Measurements from ENCODE around the gene ITPK1. TPM values are rescaled to one million over a fixed set of nuclear protein-coding genes. Genes with fewer than 3 reads are reported as not detected.

The ITPK1 gene
- total RNA-seq, 2 experiments from 2014 or later = 63.7 to 71.0 TPM

DNA sequence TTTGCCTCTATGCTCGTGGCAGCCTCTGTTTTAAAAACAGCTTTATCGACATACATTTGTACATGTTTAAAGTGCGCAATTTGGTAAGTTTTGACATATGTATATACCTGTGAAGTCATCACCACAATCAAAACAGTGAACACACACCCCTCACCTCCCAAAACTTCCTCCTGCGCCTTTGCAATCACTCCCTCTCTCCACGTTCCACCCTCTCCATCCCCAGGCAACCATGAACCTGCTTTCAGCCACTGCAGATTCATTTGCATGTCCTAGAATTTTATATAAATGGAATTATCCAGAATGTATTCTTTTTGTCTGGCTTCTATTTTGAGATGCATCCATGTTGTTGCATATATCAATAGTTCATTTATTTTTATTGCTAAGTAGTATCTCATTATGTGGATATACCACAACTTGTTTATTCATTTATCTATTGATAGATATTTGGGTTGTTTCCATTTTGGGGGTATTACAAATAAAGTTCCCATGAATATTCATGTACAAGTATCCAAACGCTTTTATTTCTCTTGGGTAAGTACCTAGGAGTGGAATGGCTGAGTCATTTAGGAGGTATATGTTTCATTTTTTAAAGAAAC, 208.3 kb downstream of the ITPK1 start:
- peaks cover 14% of the 10 kb centered on the region for H3K4me1 Mint-ChIP-seq
- no peaks in the 10 kb centered on the region for H3K9me3 Mint-ChIP-seq
- no peaks in the 10 kb centered on the region for H3K36me3 Mint-ChIP-seq (ENCODE audit: low read depth)
- no peak overlapping the region for H3K4me3 Mint-ChIP-seq
- H3K27ac Mint-ChIP-seq = no peak overlapping the region
- ChIA-PET CTCF (no interaction called here), POLR2A (no interaction called here)
- no peak for DNase-seq
- peaks cover 11% of the 10 kb centered on the region for H3K27me3 Mint-ChIP-seq

GRCh38 chr14:92906823-92907222, 208.9 kb downstream of the ITPK1 start:
- peaks cover 15% of the 10 kb centered on the region for H3K27me3 Mint-ChIP-seq
- no peak overlapping the region for H3K4me3 Mint-ChIP-seq
- DNase-seq = no peak
- no peaks in the 10 kb centered on the region for H3K9me3 Mint-ChIP-seq
- no peaks in the 10 kb centered on the region for H3K36me3 Mint-ChIP-seq (ENCODE audit: low read depth)
- ChIA-PET POLR2A (no interaction called here), CTCF (no interaction called here)
- no peak overlapping the region for H3K27ac Mint-ChIP-seq
- peaks cover 16% of the 10 kb centered on the region for H3K4me1 Mint-ChIP-seq

GRCh38 chr14:92906420-92906819, 209.3 kb downstream of the ITPK1 start:
- Mint-ChIP-seq H3K27ac (no peak overlapping the region), H3K4me1 (peaks cover 16% of the 10 kb centered on the region), H3K36me3 (ENCODE audit: low read depth) (no peaks in the 10 kb centered on the region), H3K9me3 (no peaks in the 10 kb centered on the region), H3K27me3 (peaks cover 15% of the 10 kb centered on the region), H3K4me3 (no peak overlapping the region)
- CTCF ChIA-PET = no interaction called here
- POLR2A ChIA-PET = no interaction called here
- DNase-seq = no peak

DNA sequence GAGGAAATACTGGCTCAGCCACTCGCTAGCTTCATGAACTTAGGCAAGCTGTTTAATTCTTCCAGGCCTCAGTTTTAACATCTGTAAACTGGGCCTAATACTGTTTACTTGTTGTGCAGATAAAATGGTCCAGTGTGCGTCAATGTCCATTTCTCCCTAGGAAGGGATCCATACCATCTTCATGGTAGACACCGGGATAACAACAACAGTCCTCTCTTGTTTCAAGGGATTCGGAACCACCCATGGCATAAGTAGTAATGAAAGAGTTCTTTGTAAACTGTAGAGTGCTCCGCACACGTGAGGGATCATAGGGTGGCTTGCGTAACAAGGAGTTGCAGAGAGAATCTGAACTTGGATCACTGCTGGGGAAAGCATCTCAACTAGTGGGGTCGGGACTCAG, 210.1 kb downstream of the ITPK1 start:
- POLR2A ChIA-PET = no interaction called here
- CTCF ChIA-PET = no interaction called here
- no peak overlapping the region for H3K27ac Mint-ChIP-seq
- H3K4me1 Mint-ChIP-seq = peaks cover 16% of the 10 kb centered on the region
- DNase-seq = no peak
- H3K9me3 Mint-ChIP-seq = no peaks in the 10 kb centered on the region
- H3K36me3 Mint-ChIP-seq (ENCODE audit: low read depth) = no peaks in the 10 kb centered on the region
- no peak overlapping the region for H3K4me3 Mint-ChIP-seq
- H3K27me3 Mint-ChIP-seq = peaks cover 15% of the 10 kb centered on the region

DNA sequence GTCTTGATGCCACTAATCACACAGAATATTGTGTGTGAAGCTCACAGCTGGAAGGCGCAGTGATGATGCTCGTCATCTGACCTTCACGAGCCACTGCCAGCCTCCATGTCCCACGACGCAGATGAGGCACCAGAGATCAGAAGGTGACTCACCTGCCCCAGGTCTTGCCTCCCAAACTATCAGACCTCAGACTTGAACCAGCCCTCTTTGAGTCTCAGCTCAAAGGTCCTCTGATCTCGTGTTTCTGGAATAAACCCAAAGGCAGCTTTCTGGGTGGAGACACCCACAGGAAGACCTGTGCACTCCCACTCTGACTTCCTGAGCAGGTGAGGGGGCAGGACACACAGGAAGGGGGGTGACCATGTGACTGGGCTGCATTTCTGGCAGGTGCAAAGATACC, 212.4 kb downstream of the ITPK1 start:
- H3K36me3 Mint-ChIP-seq (ENCODE audit: low read depth) = no peaks in the 10 kb centered on the region
- peaks cover 22% of the 10 kb centered on the region for H3K4me1 Mint-ChIP-seq
- no peak for DNase-seq
- ChIA-PET POLR2A (no interaction called here), CTCF (no interaction called here)
- peaks cover 15% of the 10 kb centered on the region for H3K27me3 Mint-ChIP-seq
- no peaks in the 10 kb centered on the region for H3K9me3 Mint-ChIP-seq
- H3K27ac Mint-ChIP-seq = no peak overlapping the region
- H3K4me3 Mint-ChIP-seq = no peak overlapping the region

DNA sequence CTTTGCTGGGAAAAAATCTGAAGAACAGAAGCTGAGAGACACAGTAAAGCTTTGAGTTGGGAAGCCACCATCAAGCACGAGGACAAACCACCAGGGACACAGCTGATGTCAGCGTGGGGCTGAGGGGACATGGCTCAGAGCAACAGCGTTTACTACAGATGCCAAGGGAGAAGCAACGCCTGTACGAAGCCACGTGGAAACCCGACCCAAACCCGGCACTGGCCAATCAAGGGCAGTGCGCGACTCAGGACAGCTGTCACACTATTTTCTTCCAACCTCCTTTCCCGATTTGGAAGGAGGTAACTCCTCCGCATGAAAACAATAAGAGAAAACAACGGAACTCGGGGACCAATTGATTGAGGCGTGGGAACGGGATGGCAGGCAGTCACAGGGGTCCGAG, 213.0 kb downstream of the ITPK1 start:
- Mint-ChIP-seq H3K36me3 (ENCODE audit: low read depth) (no peaks in the 10 kb centered on the region), H3K4me1 (peaks cover 29% of the 10 kb centered on the region), H3K4me3 (no peak overlapping the region), H3K27me3 (peaks cover 15% of the 10 kb centered on the region), H3K27ac (no peak overlapping the region), H3K9me3 (no peaks in the 10 kb centered on the region)
- POLR2A ChIA-PET = no interaction called here
- no peak for DNase-seq
- CTCF ChIA-PET = interaction anchor here (0.6 kb wide), 1 partner anchor 229 kb away, joined by 4 read pairs; no protein-coding TSS in a partner anchor

DNA sequence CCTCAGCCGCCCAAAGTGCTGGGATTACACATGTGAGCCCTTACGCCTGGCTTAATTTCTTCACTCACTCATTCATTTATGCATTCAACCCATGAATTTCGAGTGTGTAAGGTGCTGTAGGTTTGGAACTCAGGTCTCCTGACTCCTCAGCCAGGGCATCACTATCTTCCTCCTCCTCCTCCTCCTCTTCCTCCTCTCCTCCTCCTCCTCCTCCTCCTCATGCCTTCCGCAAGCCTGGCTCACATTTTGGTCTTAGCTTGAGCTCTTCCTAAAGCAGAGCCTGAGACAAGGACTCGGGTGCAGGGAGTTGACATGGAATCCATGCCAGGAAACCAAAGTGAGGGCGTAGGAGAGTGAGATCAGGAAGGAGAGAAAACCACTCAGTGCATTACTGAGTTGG, 213.5 kb downstream of the ITPK1 start:
- no peak for DNase-seq
- Mint-ChIP-seq H3K27ac (no peak overlapping the region), H3K36me3 (ENCODE audit: low read depth) (no peaks in the 10 kb centered on the region), H3K4me3 (no peak overlapping the region), H3K27me3 (peaks cover 17% of the 10 kb centered on the region), H3K9me3 (no peaks in the 10 kb centered on the region), H3K4me1 (peaks cover 29% of the 10 kb centered on the region)
- POLR2A ChIA-PET = no interaction called here
- CTCF ChIA-PET = no interaction called here

DNA sequence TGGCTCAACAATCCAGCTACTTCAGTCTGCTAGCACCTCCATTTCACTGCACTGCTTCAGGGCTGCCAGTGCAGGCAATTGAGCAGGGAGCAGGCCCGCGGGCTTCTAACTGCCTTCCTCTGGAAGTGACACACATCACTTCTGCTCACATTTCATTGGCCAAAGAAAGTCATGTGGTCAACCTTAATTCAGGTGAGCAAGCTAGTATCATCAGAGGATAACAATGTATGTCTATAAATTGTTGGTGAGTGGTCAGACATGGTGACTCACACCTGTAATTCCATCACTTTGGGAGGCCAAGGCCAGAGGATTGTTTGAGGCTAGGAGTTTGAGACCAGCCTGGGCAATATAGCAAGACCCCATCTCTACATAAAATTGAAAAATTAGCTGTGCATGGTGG, 215.1 kb downstream of the ITPK1 start:
- Mint-ChIP-seq H3K9me3 (no peaks in the 10 kb centered on the region), H3K4me3 (no peak overlapping the region), H3K27me3 (peaks cover 17% of the 10 kb centered on the region), H3K36me3 (ENCODE audit: low read depth) (no peaks in the 10 kb centered on the region), H3K4me1 (peaks cover 29% of the 10 kb centered on the region), H3K27ac (no peak overlapping the region)
- ChIA-PET CTCF (no interaction called here), POLR2A (no interaction called here)
- DNase-seq = no peak

DNA sequence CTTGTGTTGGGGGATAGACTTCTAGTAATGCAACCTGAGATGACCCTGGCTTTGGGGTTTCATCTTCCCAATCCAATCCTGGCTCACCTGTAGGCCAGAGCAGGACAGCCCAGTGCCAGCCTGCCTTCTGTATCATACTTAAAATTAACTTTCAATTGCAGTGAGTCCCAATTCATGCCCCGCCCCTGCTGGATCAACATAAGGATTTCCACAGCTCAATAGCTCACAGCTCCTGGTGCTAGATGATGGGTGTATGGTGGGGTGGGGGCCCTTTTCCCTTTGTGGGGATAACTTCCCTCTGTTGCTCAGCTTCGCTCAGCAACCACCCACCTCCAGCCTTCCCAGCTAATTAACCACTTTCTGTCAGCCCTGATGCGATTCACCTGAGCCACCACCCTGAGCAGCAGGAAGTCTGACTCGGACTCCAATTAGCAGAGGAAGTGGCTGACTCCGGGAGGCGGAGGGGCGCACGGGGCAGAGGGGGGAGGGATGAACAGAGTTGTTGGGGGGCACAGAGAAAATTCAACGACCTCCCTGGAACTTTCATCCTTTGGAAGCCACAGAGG, 217.1 kb downstream of the ITPK1 start:
- DNase-seq = no peak
- CTCF ChIA-PET = interaction anchor here (1.0 kb wide), 1 partner anchor 174 kb away, joined by 3 read pairs; no protein-coding TSS in a partner anchor
- peak overlapping the region; percentile 77 for H3K27ac Mint-ChIP-seq
- H3K4me1 Mint-ChIP-seq = peaks cover 27% of the 10 kb centered on the region
- peaks cover 17% of the 10 kb centered on the region for H3K27me3 Mint-ChIP-seq
- no peaks in the 10 kb centered on the region for H3K36me3 Mint-ChIP-seq (ENCODE audit: low read depth)
- no peak overlapping the region for H3K4me3 Mint-ChIP-seq
- POLR2A ChIA-PET = no interaction called here
- H3K9me3 Mint-ChIP-seq = no peaks in the 10 kb centered on the region

DNA sequence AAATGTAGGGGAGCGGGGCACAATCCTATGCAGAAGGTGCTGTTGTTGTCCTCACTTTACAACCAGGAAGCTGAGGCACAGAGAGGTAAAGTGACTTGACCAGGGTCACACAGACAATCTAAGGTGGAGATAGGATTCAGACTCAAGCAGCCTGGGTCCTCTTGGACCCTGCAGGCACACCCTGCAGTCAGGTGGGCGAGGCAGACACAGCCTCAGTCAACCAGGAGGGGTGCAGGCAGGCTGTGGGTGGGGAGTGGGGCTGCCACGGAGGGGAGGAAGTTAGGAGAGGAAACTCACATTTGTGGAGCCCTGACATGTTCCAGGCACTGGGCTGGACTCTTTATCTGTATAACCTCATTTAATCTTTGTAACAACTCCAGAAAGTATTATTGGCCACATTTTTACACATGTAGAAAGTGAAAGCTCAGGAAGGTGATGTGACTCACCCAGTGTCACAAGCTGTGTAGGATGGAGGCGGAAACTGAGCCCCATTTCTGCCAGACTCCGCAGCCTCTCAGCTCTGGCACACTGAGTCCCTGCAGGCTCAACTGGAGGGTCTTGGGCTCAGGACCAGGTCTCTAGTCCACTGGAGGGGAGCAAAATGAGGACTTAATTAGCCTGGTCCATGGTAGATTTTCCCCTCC, 217.7 kb downstream of the ITPK1 start:
- Mint-ChIP-seq H3K4me3 (no peak overlapping the region), H3K27ac (peak overlapping the region; percentile 77), H3K27me3 (peaks cover 13% of the 10 kb centered on the region), H3K4me1 (peaks cover 21% of the 10 kb centered on the region), H3K36me3 (ENCODE audit: low read depth) (no peaks in the 10 kb centered on the region), H3K9me3 (peaks cover under 1% of the 10 kb centered on the region)
- ChIA-PET POLR2A (no interaction called here), CTCF (interaction anchor here (1.0 kb wide), 1 partner anchor 174 kb away, joined by 3 read pairs; no protein-coding TSS in a partner anchor)
- DNase-seq = peak; percentile 19

DNA sequence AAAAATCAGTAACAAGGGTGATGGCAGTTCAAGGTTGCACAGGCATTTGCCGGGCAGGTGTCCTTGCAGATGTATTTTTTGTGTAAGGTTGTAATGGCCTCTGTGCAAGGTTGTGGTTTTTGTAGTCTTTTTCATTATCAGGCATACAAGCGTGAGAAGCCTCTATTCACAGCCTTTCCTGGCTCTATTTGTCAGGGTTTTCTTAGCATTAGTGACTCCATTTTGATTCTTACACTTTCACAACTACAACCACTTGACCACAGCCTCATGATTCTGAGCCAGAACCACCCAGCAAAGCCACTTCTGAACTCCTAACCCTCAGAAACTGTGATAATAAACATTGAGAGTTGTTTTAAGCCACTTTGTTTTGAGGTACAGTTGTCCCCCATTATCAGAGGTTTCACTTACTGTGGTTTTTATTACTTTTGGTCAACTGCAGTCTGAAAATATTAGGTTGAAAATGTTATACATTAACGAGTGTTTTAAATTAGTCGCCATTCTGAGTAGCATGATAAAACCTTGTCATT, 220.3 kb downstream of the ITPK1 start:
- ChIA-PET POLR2A (interaction anchor here (0.6 kb wide), 1 partner anchor 60 kb away, joined by 5 read pairs; no protein-coding TSS in a partner anchor), CTCF (no interaction called here)
- H3K36me3 Mint-ChIP-seq (ENCODE audit: low read depth) = no peaks in the 10 kb centered on the region
- peaks cover 13% of the 10 kb centered on the region for H3K4me1 Mint-ChIP-seq
- peaks cover 3% of the 10 kb centered on the region for H3K27me3 Mint-ChIP-seq
- H3K9me3 Mint-ChIP-seq = peaks cover 7% of the 10 kb centered on the region
- H3K4me3 Mint-ChIP-seq = no peak overlapping the region
- no peak overlapping the region for H3K27ac Mint-ChIP-seq
- no peak for DNase-seq

DNA sequence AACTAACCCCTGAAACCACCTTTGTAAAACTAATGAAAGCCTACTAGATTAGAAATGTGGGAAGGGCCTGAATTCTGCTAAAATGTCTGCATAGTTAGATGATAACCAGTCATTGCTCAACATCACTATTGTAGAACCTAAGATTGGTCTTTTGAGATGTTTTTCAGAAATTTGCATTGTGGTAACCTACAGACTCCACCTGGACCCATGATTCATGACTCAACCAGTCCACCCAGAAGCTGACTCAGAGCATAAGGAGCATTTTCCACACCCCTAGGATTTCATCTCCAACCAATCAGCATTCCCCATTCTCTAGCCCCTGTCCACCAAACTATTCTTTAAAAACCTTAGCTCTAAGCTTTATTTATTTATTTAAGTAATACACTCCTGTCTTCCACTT, 223.1 kb downstream of the ITPK1 start:
- no peak for DNase-seq
- H3K9me3 Mint-ChIP-seq = peaks cover 7% of the 10 kb centered on the region
- no peak overlapping the region for H3K27ac Mint-ChIP-seq
- H3K4me1 Mint-ChIP-seq = no peaks in the 10 kb centered on the region
- no peak overlapping the region for H3K4me3 Mint-ChIP-seq
- H3K36me3 Mint-ChIP-seq (ENCODE audit: low read depth) = no peaks in the 10 kb centered on the region
- ChIA-PET CTCF (no interaction called here), POLR2A (no interaction called here)
- H3K27me3 Mint-ChIP-seq = peaks cover 8% of the 10 kb centered on the region

DNA sequence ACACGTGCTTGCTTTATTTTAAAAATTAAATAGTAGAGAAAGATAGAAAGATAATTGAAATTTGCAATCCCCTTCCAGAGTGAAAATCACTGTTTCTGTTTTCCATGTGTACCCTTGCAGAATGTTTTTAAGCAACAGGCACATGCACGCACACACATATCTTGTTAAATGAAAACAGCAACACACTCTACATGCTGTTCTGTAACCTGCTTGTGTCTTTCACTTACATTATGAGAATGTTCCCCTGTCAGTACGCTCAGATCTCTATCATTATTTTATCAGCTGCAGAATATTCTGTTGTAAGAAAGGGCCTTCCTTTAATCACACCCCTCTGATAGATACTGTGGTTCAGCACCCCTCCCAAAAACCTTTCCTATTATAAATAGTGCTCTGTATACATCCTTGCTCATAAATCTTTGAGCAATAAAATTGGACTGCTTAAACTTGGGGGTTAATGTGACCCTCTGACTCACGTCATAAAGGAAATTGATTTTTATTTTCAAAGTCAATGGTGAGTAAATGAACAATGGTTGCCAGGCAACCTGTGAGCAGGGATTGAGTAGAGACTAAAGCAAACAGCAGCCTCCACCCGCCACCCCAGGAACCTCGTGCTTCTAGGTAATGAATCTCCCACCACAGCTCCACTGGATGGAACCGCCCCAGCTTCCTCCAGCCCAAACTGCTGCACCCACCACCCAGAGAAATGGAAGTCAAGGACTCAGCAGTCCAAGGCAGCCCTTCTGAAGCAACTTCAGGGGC, 224.7 kb downstream of the ITPK1 start:
- Mint-ChIP-seq H3K4me3 (no peak overlapping the region), H3K36me3 (ENCODE audit: low read depth) (no peaks in the 10 kb centered on the region), H3K4me1 (no peaks in the 10 kb centered on the region), H3K27ac (no peak overlapping the region), H3K9me3 (peaks cover 7% of the 10 kb centered on the region), H3K27me3 (peaks cover 5% of the 10 kb centered on the region)
- POLR2A ChIA-PET = no interaction called here
- no peak for DNase-seq
- CTCF ChIA-PET = interaction anchor here (0.6 kb wide), 1 partner anchor 92 kb away, joined by 4 read pairs; no protein-coding TSS in a partner anchor

All from activated CD4-positive, alpha-beta T cell treated with anti-CD3 and anti-CD28 coated beads, Interleukin-2, amount 10 ng/mL, durations not matched to agents 7 days and 5 days (primary cell).